ENCODE results near the gene FASTKD2.

Gene FASTKD2

DNA sequence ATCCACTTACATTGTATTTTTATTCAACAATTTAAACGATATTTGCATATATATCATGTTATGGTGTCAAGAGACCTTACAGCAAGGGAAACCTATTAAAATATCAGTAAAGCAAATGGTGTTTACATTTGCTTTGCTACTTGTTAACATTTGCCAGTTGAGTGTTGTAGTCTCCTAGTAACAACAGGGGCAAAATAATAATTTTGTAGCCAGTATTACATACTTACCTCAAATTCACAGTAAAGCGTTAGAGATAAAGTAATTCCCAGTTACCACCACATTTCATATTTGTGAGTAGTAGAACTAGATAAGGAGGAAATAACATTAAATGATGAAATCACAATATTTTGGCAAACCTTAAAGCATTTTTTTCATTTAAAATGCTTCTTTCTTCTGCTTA is 71.3 kb downstream of the FASTKD2 start:
- no peak for DNase-seq (ENCODE audit: low read depth in 2 of 2, low spot score in 1 of 2)

DNA sequence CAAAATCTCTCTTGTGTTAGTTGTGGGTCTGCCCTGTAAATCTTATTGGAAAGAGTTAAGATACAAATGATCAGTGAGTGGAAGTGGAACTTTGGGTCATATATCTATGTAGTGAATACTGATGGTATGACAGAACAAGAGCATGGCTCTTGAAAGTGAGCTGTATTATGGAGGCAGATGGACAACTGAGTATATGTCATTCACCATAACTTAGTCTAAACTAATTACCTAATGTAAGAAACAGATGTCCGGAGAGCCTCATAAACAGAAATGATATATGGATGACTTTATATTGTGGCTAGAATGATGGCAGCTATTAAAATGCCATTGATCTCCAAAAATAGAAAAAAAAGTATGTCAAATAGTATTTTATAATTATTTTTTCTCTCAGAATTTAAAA is 72.4 kb downstream of the FASTKD2 start:
- no peak for DNase-seq (ENCODE audit: low read depth in 2 of 2, low spot score in 1 of 2)

DNA sequence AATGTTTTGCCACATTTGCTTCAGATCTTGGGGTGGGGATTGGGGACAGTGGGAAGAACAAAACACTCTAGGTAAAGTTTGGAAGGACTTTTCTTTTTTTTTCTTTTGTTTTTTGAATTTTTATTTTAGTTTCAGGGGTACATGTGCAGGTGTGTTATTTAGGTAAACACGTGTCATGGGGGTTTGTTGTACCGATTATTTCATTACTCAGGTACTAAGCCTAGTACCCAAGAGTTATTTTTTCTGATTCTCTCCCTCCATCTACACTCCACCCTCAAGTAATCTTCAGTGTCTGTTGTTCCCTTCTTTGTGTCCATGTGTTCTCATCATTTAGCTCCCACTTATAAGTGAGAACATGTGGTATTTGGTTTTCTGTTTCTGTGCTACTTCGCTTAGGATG is 73.3 kb downstream of the FASTKD2 start:
- DNase-seq (ENCODE audit: low read depth in 2 of 2, low spot score in 1 of 2), result no peak

DNA sequence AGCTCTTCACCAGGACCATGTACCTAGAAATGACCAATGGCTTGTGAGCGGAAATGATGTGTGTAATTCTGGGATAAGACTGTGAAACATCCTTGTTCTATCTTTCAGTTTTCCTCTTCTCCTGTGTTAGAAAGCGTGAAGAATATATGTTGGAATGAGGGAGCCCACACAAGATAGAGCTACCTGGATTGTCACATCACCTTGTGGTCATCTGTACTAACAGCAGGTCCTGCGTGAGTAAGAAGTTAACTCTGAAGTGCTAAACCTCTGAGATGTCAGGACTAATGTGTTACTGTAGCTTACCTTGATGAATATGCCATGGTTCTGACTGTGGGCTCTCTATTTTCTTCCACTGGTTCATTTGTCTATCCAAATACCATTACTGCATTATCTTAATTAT is 75.6 kb downstream of the FASTKD2 start:
- no peak for DNase-seq (ENCODE audit: low read depth in 2 of 2, low spot score in 1 of 2)
